Measurements from ENCODE around the gene CELSR1. TPM values are rescaled to one million over a fixed set of nuclear protein-coding genes. Genes with fewer than 3 reads are reported as not detected.

Gene CELSR1
- total and polyA plus RNA-seq, 8 donors = 24.6 to 59.8 (median 33.3) TPM

DNA sequence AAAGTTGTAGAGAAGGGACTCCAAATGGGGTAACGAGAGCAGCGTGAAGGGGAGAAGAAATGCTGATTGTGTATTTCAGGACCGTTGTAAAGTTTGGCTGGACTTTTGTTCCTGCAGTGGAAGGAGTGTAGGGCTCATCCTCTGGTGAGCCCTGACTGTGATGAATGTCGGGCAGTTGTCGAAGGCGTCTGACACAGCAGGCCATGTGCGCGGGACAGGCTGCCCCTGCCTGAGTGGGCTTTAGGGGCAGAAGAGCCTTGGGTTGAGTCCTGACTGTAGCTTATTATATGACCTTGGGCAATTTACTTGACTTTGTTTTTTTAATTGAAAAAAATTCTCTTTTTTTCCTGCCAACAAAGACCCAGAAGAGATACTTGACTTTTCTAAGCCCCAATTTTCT, 198.8 kb downstream of the CELSR1 start:
- Histone ChIP-seq H3K27me3 (no peaks in the 10 kb centered on the region), H3K27ac (no peak overlapping the region), H3K36me3 (peaks cover 0 to 58% of the 10 kb centered on the region in 2 donors), H3K4me1 (peaks cover 6 to 20% of the 10 kb centered on the region in 2 donors), H3K9me3 (no peaks in the 10 kb centered on the region), H3K4me3 (no peak overlapping the region)
- no peak for TF ChIP-seq CTCF (IDR thresholded peaks at IDR 0.05)
- intact Hi-C loops (cut with DNase I) = no loop called here
- no peak for ATAC-seq
- DNase-seq = no peak

- no peaks in the 10 kb centered on the region for H3K9me3 ChIP-seq
- H3K4me3 ChIP-seq = no peak overlapping the region
- peaks cover 6 to 20% of the 10 kb centered on the region in 2 donors for H3K4me1 ChIP-seq
- H3K27me3 ChIP-seq = no peaks in the 10 kb centered on the region
- DNase-seq = no peak
- H3K27ac ChIP-seq = no peak overlapping the region
- no peak for TF ChIP-seq CTCF (IDR thresholded peaks at IDR 0.05)
- ATAC-seq = no peak
- H3K36me3 ChIP-seq = peaks cover 0 to 51% of the 10 kb centered on the region in 2 donors
- intact Hi-C loops (cut with DNase I) = no loop called here
Observed at GRCh38 chr22:46337870-46338269, 199.6 kb downstream of the CELSR1 start.

DNA sequence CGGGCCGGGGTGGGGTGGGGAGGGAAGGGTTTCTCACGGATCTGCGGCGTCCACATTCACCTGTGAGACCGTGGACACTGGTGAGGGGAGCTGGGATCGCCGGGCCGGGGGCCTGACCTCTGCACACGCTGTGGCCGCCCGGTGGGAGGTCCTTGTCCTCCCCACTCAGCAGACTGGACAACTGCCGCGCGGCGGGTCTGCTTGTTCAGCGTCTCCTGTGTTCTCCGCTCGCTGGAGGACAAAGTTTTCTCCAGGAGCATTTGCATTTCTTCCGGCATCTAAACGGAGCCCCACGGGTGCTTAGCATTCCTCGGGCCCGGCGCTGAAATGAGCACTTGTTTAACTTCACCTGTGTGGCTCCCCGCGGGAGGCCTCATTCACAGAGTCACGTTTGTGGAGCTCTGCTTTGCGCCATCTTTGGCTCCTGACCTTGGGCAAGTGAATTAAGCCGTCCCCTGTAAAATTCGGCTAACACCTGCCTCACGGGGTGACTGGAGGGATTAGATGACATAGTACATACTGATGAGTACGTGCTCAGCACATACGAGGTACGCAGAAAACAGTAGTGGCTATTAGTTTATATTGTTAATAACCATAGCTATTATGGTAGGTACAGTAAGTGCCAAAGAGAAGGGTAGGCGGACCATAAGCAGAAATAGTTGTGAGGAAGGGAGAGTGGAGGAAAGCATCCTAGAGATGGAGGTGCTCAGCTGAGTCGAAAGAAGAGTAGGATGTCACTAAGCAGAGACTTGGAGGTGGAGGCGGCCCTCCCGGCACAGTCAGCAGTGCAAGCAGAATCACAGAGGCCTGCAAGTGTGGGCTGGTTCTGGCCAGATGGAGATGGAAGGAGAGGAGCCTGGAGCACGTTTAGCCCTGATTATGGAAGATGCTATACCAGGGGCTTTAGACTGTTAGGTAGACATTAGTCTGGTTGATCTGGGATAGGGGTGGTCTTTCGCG, 201.0 kb downstream of the CELSR1 start:
- no peak for TF ChIP-seq CTCF (IDR thresholded peaks at IDR 0.05)
- ATAC-seq = peak; percentile 61
- Histone ChIP-seq H3K27ac (peak overlapping the region; percentile 89 to 90), H3K9me3 (no peaks in the 10 kb centered on the region), H3K4me3 (peak overlapping the region; percentile 90 to 99), H3K27me3 (no peaks in the 10 kb centered on the region), H3K36me3 (peaks cover 0 to 46% of the 10 kb centered on the region in 2 donors), H3K4me1 (peaks cover 6 to 20% of the 10 kb centered on the region in 2 donors)
- no peak for DNase-seq
- intact Hi-C loops (cut with DNase I) = no loop called here

DNA sequence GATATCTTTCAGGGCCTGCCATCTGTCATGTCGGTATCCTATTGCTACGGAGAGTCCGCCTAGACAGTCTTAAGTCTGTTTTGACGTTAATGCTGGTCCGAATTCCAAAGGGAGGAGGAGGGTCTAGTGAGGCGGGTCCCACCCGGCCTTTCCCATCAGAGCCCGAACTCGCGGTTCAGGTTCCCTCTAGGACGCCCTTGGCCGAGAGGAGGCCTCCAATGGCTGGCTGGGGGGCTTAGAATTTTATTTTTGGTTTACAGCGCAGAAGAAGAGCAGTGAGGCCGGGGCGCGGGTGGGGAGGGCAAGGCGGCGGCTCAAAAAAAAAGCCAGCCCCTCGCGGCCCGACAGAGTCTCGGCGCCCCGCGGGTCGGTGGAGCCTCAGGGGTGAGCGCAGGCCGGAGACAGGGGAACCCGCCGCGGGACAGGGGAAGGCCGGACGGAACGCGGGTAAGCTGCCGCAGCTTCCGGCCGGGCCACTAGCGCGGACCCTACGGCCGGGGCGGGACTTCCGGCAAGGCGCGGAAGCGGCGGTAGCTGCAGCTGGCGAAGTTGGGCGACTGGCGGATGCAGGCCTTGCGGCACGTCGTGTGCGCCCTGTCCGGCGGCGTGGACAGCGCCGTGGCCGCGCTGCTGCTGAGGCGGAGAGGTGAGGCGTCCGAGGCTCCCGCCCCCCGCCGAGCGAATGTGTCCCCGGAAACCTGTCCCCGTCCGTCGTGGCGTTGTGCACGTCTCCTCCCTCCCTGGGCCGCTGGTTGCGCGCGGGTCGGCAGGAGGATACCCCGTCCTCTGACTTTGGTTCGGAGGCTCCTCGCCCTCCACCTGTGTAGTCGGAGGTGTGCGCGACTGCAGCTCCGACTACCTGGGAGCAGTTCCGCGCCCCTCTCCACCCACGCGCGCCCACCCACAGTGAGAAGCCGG, 202.0 kb downstream of the CELSR1 start, which contains the start of gene TRMU:
TRMU (plus strand) TSS at position 514 of the 918 bp plus-strand sequence; CDS start at position 565, 51 bp downstream.
- H3K36me3 ChIP-seq = peaks cover 0 to 41% of the 10 kb centered on the region in 2 donors
- peak within 1 kb of the TSS; percentile 89 to 90 for H3K27ac ChIP-seq
- H3K27me3 ChIP-seq = no peaks in the 10 kb centered on the region
- peak within 1 kb of the TSS; percentile 90 to 99 for H3K4me3 ChIP-seq
- no peaks in the 10 kb centered on the region for H3K9me3 ChIP-seq
- intact Hi-C loops (cut with DNase I) = no loop called here
- no peak for TF ChIP-seq CTCF (IDR thresholded peaks at IDR 0.05)
- H3K4me1 ChIP-seq = peaks cover 6 to 20% of the 10 kb centered on the region in 2 donors
- DNase-seq = peak; percentile 78 to 98 (median 88)
- peak; percentile 97 for ATAC-seq

Measured in left lung (tissue), 10 donors.